Endometrial microvascular endothelial cells (primary cell): ENCODE data around the gene EDEM1. TPM values are rescaled to one million over a fixed set of nuclear protein-coding genes. Genes with fewer than 3 reads are reported as not detected.
"Not testable (repeated sequence)": the region's sequence is repeated elsewhere in the genome, so short reads cannot be mapped to it uniquely, and the experiment has no call there.

Source experiments
- in situ Hi-C: cut with HindIII; loops from 2 replicates; pipeline ENCODE4 v1.10.0; 2017; ENCODE audit warnings: low sequenced_read_pairs, low pct_unique_long_range_greater_than_20kb; ENCODE audit errors: inconsistent ontology term
- total RNA-seq: library from RNA; depleted of rRNA; stranded (reverse); fragments of >200 nt; gene quantifications from one replicate; pipeline ENCODE4 v1.2.3, GENCODE V29; 2015; ENCODE audit errors: inconsistent ontology term

EDEM1 gene
- total RNA-seq, 1 donor from 2014 or later, result 36.9 TPM

DNA sequence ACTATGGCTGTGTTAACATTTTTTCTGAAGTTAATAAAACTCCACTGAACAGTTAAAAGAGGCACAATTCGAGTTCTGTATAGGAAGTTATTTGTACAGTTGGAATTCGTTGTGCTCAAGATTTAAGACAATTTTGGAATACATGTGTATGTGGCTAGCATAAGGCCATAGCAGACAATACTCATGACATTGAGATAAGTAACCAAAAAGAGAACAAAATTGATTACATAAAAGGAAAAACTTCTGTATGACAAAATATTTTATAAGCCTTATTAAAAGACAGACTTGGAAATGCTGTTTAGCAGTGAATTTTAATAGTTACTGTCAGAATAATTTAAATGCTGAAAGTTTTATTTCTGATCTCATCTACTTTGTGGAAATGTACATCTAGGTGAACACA lies 17.7 kb upstream of the EDEM1 start:
- in situ Hi-C loops, result no loop called here

DNA sequence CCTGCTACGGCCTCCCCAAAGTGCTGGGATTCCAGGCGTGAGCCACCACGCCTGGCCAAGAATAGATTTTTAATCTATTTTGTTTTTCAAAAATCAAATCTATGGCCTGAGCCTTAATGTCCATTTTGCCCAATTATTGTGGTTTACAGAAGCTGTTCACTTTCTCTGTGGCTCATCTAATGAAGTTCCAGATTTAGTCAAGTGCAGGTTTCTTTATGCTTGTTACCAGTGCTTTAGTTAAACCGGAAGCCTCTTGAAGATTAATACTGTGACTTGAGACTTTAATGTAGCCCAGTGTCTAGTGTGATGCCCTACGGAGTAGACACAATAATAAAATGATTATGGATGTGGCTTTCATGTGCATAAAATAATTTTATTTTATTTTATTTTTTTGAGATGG lies 16.5 kb upstream of the EDEM1 start:
- in situ Hi-C loops, result no loop called here

GRCh38 chr3:5172018-5172417 lies 15.5 kb upstream of the EDEM1 start:
- in situ Hi-C loops, result no loop called here

- in situ Hi-C loops, result not testable (repeated sequence)
These were observed 8.5 kb upstream of the EDEM1 start for GRCh38 chr3:5179036-5179435.

GRCh38 chr3:5181469-5182141 lies 5.9 kb upstream of the EDEM1 start:
- in situ Hi-C loops, result no loop called here

GRCh38 chr3:5183714-5184113 lies 3.8 kb upstream of the EDEM1 start:
- in situ Hi-C loops, result not testable (repeated sequence)

- in situ Hi-C loops, result no loop called here
These were observed 3.0 kb upstream of the EDEM1 start for GRCh38 chr3:5184499-5184898.

GRCh38 chr3:5185093-5185673 lies 2.3 kb upstream of the EDEM1 start:
- in situ Hi-C loops, result no loop called here

DNA sequence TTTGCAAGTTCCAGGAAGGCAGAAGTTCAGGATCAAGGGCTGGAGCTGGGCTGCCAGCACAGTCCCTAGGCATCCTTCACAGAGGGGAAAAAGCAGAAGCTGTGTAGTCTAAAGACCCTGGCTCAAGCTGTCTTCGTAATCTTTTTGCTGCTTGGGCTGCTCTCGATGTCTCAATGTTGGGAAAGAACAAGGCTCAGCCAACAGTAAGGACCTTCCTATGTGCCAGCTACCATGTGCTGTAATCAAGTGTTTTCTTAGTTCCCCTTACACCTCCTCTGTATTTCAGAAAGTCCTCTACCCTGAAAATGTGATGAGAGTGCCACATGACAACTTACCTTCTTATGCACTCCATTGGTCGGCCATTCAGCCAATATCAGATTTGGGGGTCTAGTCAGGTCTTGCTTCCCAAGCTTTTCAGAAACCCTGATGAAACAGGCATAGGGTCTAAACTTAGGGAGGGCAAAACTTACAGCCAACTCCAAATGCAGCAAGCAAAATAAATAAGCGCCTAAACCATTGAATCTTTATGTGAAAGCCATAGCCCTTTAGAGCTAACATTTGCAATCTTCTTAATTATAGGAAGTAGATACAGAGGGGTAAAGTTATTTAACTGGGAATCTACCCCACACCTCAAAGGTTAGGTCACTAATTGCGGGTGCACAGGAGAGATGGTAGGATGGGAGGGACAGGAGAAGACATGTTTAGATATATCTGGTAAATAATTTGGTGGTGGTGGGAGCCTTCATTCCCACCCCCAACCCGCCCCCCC lies 1.2 kb upstream of the EDEM1 start:
- in situ Hi-C loops, result no loop called here

GRCh38 chr3:5186858-5187155 lies 700 bp upstream of the EDEM1 start:
- in situ Hi-C loops, result no loop called here

DNA sequence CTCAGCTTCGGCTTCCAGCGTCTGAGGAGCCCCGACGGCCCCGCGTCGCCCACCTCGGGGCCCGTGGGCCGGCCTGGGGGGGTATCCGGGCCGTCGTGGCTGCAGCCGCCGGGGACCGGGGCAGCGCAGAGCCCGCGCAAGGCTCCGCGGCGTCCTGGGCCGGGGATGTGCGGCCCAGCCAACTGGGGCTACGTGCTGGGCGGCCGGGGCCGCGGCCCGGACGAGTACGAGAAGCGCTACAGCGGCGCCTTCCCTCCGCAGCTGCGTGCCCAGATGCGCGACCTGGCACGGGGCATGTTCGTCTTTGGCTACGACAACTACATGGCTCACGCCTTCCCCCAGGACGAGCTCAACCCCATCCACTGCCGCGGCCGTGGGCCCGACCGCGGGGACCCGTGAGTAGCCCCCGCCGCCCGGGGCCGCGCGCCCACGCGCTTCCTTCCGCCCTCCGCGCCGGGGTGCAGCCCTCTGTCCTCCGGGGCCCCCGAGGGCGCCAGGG lies 462 bp downstream of the EDEM1 start:
- in situ Hi-C loops, result no loop called here

DNA sequence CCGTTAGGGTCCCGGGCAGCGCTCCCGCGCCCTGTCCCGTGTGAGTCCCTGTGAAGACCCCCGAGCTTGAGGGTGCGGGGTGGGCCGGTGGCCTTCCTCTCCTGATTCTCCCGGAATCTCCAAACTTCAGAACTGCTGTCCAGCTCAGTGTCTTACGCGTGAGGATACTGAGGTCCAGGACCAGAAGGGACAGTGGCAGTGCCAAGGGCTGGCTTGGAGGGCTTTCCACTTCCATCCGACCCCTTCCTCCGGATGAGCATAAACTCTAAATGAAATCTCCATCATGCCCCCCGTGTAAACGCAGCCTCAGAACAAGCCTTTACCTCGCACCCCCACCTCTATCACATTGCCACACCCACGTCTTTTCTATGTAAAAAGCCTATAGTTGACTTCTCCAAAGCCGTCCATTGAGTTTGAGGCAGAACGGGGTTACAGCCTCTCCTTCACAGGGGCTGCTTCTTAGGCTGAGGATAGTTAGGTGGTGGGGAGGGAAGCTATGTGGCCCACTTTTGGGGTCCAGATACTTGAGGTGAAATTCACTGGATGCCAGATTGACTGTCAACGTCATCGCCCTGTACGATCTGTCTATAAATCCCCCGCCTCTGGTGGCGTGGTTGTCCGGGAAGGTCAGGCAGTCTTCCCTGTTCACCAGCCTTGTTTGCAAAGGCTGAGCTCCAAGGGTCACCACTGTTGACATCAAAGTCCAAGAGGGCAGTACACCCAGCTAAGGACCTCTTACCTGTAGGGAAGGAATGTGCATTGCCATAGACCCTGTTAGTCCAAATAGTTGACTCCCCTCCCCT lies 1.1 kb downstream of the EDEM1 start:
- in situ Hi-C loops, result no loop called here

DNA sequence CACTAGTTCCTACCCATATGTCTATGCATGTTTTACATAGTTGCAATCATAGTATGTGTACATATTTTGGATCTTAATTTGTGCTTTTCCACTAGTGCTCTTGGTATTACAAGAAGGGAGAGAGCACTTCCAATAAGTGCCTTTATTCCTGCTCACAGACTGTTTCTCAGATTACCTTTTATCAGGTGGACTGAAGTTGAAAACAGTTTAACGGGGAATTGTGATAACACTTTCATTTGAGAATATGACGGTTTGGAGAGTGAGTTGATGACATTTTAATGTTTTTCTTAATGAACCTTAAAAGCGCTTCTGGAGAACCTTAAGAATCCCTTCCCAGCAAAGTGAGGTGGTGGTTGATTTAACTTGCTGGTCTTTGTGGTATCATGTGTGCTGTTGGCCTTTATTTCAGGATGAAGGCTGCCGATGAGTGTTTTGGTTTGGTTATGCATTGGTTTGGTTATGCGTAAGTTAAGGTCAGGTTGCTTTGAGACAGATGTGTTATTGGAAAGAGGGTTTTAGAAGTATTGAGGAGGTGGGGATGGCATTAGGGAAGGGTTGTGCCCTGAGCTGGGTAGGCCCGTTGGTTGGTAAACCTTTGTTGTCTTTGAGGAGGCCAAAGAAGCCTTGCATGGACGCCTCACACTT lies 2.8 kb downstream of the EDEM1 start:
- in situ Hi-C loops, result no loop called here

- in situ Hi-C loops, result no loop called here
These were observed 4.2 kb downstream of the EDEM1 start for GRCh38 chr3:5191555-5192304.

GRCh38 chr3:5192571-5193365 lies 5.3 kb downstream of the EDEM1 start:
- in situ Hi-C loops, result no loop called here

DNA sequence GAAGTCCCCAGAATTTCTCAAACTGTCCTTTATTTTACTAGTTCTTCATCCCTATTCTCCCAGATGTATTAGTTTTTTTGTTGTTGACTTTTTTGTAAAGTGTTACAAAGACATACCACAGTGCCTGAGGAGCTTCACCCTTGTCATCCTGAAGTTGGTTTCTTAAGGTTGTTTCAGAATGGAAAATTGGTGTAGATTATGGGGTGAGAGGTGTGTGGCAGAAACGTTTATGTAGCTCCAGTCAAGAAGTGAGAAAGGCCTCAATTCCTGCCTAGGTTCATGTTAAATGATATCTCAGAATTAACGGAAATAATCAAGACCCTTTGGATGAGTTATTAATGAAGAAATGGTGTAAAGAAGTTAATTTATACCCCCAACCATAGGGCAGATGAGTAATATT lies 6.8 kb downstream of the EDEM1 start:
- in situ Hi-C loops, result no loop called here

- in situ Hi-C loops, result no loop called here
These were observed 7.4 kb downstream of the EDEM1 start for GRCh38 chr3:5194801-5195509.
